ENCODE results near the gene RABL3. TPM values are rescaled to one million over a fixed set of nuclear protein-coding genes. Genes with fewer than 3 reads are reported as not detected.

The RABL3 gene
- total and polyA plus RNA-seq, 2 of the 4 experiments (the other 2 are of a cell fraction) = 5.3 to 17.0 TPM

DNA sequence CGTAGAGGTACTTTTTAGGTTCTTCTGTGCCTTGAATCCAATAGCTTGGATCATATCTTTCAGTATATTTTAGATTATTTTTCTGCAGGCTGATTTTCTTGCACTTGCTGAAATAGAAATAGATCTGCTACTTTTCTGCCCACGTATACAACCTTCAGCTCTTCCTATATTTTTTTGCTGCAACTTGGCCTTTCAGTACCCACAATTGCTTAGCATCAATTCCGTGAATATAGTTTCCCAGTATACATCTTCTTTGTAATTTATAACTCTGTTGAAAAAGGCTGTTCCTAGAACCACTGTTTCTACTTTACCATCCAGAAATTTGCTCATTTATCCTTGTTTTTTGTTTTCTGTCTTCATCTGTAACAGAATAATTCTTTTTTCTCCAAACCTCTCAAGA, 36.5 kb upstream of the RABL3 start:
- Histone ChIP-seq H2AK9ac (replicated peaks; ENCODE audit: low read depth, low read length, poor library complexity) (no peak overlapping the region), H3K56ac (ENCODE audit: extremely low read depth, insufficient read depth, low read length) (no peak overlapping the region), H3K9me1 (ENCODE audit: insufficient read depth, low read length) (peaks cover 3% of the 10 kb centered on the region), H3K27me3 (ENCODE audit: control insufficient read depth, insufficient read depth, low read length) (no peaks in the 10 kb centered on the region), H2BK120ac (ENCODE audit: low read depth, low read length) (no peak overlapping the region), H2BK5ac (ENCODE audit: low read depth, low read length, poor library complexity, severe bottlenecking) (no peak overlapping the region), H3K9me3 (ENCODE audit: control insufficient read depth, insufficient read depth, low read length) (no peaks in the 10 kb centered on the region), H3K4me1 (ENCODE audit: control insufficient read depth, insufficient read depth, low read length) (peaks cover 3% of the 10 kb centered on the region; the same call in 1 of the 2 replicates), H4K20me1 (ENCODE audit: insufficient read depth, low read length) (no peaks in the 10 kb centered on the region), H3K23ac (ENCODE audit: low read depth, low read length) (no peak overlapping the region), H3K27ac (ENCODE audit: insufficient read depth, low read length) (no peak overlapping the region), H3K4ac (ENCODE audit: low read depth, low read length) (no peak overlapping the region), H3K36me3 (ENCODE audit: control insufficient read depth, insufficient read depth, low read length) (peaks cover 12% of the 10 kb centered on the region), H4K5ac (ENCODE audit: low read depth, low read length) (no peak overlapping the region), H3K4me3 (ENCODE audit: insufficient read depth, low read depth, low read length) (no peak overlapping the region), H2BK15ac (ENCODE audit: low read depth, low read length) (no peak overlapping the region), H2AFZ (replicated peaks; ENCODE audit: low read length, poor library complexity) (no peak overlapping the region), H2AK5ac (ENCODE audit: low read depth, low read length) (no peak overlapping the region), H3K14ac (replicated peaks; ENCODE audit: low read depth, low read length) (no peak overlapping the region), H3K9ac (ENCODE audit: low read depth, low read length) (no peak overlapping the region), H4K91ac (ENCODE audit: insufficient read depth, low read depth, low read length) (no peak overlapping the region), H3K18ac (ENCODE audit: low read depth, low read length) (no peak overlapping the region), H3K4me2 (ENCODE audit: low read depth, low read length) (no peak overlapping the region), H3K79me1 (ENCODE audit: low read depth in 1 of 2, low read length in 2 of 2) (peaks cover 16 to 26% of the 10 kb centered on the region in 2 experiments), H2BK20ac (ENCODE audit: low read depth, low read length) (no peak overlapping the region), H4K8ac (ENCODE audit: low read depth in 2 of 2, low read length in 2 of 2) (no peak overlapping the region)
- TF ChIP-seq POLR2A (IDR thresholded peaks at IDR 0.05; ENCODE audit: low read depth, low read length) = no peak
- TF ChIP-seq RAD21 (IDR thresholded peaks at IDR 0.05; ENCODE audit: low read length) = no peak
- no peak for TF ChIP-seq BHLHE40 (IDR thresholded peaks at IDR 0.05; ENCODE audit: low read depth, low read length)
- no peak for TF ChIP-seq MXI1 (IDR thresholded peaks at IDR 0.05; ENCODE audit: borderline replicate concordance, low read depth, low read length)
- no peak for TF ChIP-seq RFX5 (IDR thresholded peaks at IDR 0.05; ENCODE audit: low read depth, low read length)
- TF ChIP-seq, protein P1, sequence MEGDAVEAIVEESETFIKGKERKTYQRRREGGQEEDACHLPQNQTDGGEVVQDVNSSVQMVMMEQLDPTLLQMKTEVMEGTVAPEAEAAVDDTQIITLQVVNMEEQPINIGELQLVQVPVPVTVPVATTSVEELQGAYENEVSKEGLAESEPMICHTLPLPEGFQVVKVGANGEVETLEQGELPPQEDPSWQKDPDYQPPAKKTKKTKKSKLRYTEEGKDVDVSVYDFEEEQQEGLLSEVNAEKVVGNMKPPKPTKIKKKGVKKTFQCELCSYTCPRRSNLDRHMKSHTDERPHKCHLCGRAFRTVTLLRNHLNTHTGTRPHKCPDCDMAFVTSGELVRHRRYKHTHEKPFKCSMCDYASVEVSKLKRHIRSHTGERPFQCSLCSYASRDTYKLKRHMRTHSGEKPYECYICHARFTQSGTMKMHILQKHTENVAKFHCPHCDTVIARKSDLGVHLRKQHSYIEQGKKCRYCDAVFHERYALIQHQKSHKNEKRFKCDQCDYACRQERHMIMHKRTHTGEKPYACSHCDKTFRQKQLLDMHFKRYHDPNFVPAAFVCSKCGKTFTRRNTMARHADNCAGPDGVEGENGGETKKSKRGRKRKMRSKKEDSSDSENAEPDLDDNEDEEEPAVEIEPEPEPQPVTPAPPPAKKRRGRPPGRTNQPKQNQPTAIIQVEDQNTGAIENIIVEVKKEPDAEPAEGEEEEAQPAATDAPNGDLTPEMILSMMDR (conservative IDR thresholded peaks at IDR 0.05; ENCODE audit: low read depth, low read length) = no peak
- no peak for TF ChIP-seq SMC3 (IDR thresholded peaks at IDR 0.05; ENCODE audit: low read depth, low read length)
- TF ChIP-seq CHD1 (IDR thresholded peaks at IDR 0.05; ENCODE audit: low read depth, low read length) = no peak
- no peak for TF ChIP-seq MAZ (IDR thresholded peaks at IDR 0.05; ENCODE audit: borderline replicate concordance, low read depth, low read length)
- TF ChIP-seq RCOR1 (IDR thresholded peaks at IDR 0.05; ENCODE audit: insufficient replicate concordance, low read length) = no peak
- ChIA-PET CTCF (no interaction called here), POLR2A (ENCODE audit: unreplicated experiment) (no interaction called here)
- 83% methylated on average over 1 of the region's 3 CpGs; no CpG with 5 or more reads in 1 of the 2 experiments for WGBS, 2 experiments (ENCODE audit: extremely low coverage in 2 of 2, insufficient read length in 1 of 2)
- intact Hi-C loops (cut with micrococcal nuclease) = no loop called here
- ATAC-seq (ENCODE audit: low read depth) (no peak), DNase-seq (no peak)
- dilution Hi-C loops (cut with HindIII; ENCODE audit: low sequenced_read_pairs, unreplicated experiment) = no loop called here
- in situ Hi-C loops (cut with MboI; ENCODE audit: low sequenced_read_pairs) = loop anchor here (25.0 kb wide), 1 partner anchor 341 kb away; no protein-coding TSS in a partner anchor
- BruUV-seq (replicated peaks) = no TSS peak
